SJSA1 (cell line): ENCODE data around the gene SELENOM. TPM values are rescaled to one million over a fixed set of nuclear protein-coding genes. Genes with fewer than 3 reads are reported as not detected.

Experiments used
- DNase-seq, 2 experiments: peaks; one replicate each; pipeline ENCODE4 v3.0.0-alpha.2; 2015 to 2020; ENCODE audit warnings: low spot score in 2 of 2, low read depth in 1 of 2
- H3K27ac ChIP-seq: fragments of 250-450 bp; sonication (Bioruptor Pico); 2 replicates; pipeline ENCODE4 v1.5.1; 2020; ENCODE audit warnings: mild to moderate bottlenecking, moderate library complexity
- H3K27me3 ChIP-seq: fragments of 250-450 bp; sonication (Bioruptor Pico); replicated peaks from 2 replicates; pipeline ENCODE4 v1.5.1; 2020; ENCODE audit warnings: mild to moderate bottlenecking, moderate library complexity
- H3K36me3 ChIP-seq: fragments of 250-450 bp; sonication (Bioruptor Pico); 2 replicates; pipeline ENCODE4 v1.5.1; 2020; ENCODE audit warnings: mild to moderate bottlenecking
- H3K4me1 ChIP-seq: fragments of 250-450 bp; sonication (Bioruptor Pico); replicated peaks from 2 replicates; pipeline ENCODE4 v1.6.1; 2021; ENCODE audit warnings: mild to moderate bottlenecking
- H3K4me3 ChIP-seq: fragments of 250-450 bp; sonication (Bioruptor Pico); 2 replicates; pipeline ENCODE4 v1.5.1; 2020; ENCODE audit warnings: mild to moderate bottlenecking
- H3K9me3 ChIP-seq: fragments of 250-450 bp; sonication (Bioruptor Pico); replicated peaks from 2 replicates; pipeline ENCODE4 v1.5.1; 2020; ENCODE audit warnings: mild to moderate bottlenecking
- total RNA-seq: library from RNA; depleted of rRNA; stranded (reverse); fragments of >200 nt; shearing (Covaris generic); gene quantifications from 2 replicates; pipeline ENCODE4 v1.2.3, GENCODE V29; 2014

The SELENOM gene
- total RNA-seq, 1 experiment from 2014 or later, result 373 TPM

- no peaks in the 10 kb centered on the region for H3K4me1 ChIP-seq
- no peaks in the 10 kb centered on the region for H3K27me3 ChIP-seq
- 0 out of 2 replicates have a peak, but pooled peaks cover 4% of the 10 kb centered on the region for H3K9me3 ChIP-seq
- H3K36me3 ChIP-seq, result no peaks in the 10 kb centered on the region
- H3K4me3 ChIP-seq, result no peak within 1 kb of the TSS
- DNase-seq, result no peak
- no peak within 1 kb of the TSS for H3K27ac ChIP-seq
Observed at GRCh38 chr22:31139866-31140716, 32.7 kb upstream of the SELENOM start, which contains the start of gene PLA2G3. TSS of gene PLA2G3 (minus strand) at chr22:31140508. CDS start at chr22:31140354, 154 bp downstream.

- Histone ChIP-seq H3K27ac (no peak overlapping the region), H3K4me1 (no peaks in the 10 kb centered on the region), H3K36me3 (no peaks in the 10 kb centered on the region), H3K27me3 (no peaks in the 10 kb centered on the region), H3K9me3 (no peaks in the 10 kb centered on the region), H3K4me3 (no peak overlapping the region)
- no peak for DNase-seq
Observed at GRCh38 chr22:31139066-31139465, 31.7 kb upstream of the SELENOM start.

GRCh38 chr22:31138126-31138525 lies 30.8 kb upstream of the SELENOM start:
- no peak for DNase-seq
- Histone ChIP-seq H3K27me3 (no peaks in the 10 kb centered on the region), H3K36me3 (no peaks in the 10 kb centered on the region), H3K4me3 (no peak overlapping the region), H3K4me1 (no peaks in the 10 kb centered on the region), H3K9me3 (no peaks in the 10 kb centered on the region), H3K27ac (no peak overlapping the region)

- H3K36me3 ChIP-seq, result no peaks in the 10 kb centered on the region
- DNase-seq, result no peak
- H3K27ac ChIP-seq, result no peak overlapping the region
- H3K4me1 ChIP-seq, result no peaks in the 10 kb centered on the region
- H3K4me3 ChIP-seq, result no peak overlapping the region
- H3K9me3 ChIP-seq, result no peaks in the 10 kb centered on the region
- H3K27me3 ChIP-seq, result no peaks in the 10 kb centered on the region
Observed at GRCh38 chr22:31137721-31138120, 30.4 kb upstream of the SELENOM start.

DNA sequence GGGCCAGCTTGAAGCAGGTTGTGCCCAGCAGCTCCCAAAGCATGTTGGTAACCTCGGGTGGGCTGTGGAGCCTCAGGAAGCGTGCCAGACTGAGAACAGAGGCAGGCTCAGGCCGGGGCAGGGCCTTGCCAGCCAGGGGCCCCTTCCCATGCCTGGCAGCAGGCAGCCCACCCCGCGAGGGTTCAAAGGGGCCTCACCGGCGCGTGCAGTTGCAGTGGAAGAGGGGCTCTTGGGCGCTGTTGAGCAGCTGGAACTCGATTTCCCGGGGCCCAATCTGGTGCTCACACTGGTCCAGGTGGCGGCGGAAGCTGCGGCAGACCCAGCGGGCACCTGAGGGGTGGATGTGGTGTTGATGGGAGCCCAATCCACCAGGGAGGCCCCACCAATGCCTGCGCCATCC lies 29.3 kb upstream of the SELENOM start:
- no peaks in the 10 kb centered on the region for H3K27me3 ChIP-seq
- H3K4me3 ChIP-seq, result no peak overlapping the region
- no peaks in the 10 kb centered on the region for H3K36me3 ChIP-seq
- no peaks in the 10 kb centered on the region for H3K9me3 ChIP-seq
- H3K27ac ChIP-seq, result no peak overlapping the region
- DNase-seq, result no peak
- no peaks in the 10 kb centered on the region for H3K4me1 ChIP-seq

DNA sequence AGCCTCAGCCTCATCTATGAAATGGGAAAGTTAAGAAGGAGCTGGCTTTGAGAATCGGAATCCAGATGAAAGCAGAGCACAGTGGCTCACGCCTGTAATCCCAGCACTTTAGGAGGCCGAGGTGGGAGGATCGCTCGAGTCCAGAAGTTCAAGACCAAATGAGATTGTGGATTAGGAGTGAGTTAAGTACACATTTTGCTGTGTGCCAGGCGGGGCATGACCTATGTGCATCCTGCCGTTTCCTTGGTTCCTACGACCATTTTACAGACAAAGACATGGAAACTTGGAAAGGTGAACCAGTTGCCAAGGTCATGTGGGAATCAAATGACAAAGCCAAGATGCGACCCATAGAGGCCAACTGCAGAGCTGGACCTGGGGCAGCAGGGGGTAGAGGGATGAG lies 28.8 kb upstream of the SELENOM start:
- no peaks in the 10 kb centered on the region for H3K4me1 ChIP-seq
- no peak overlapping the region for H3K4me3 ChIP-seq

DNA sequence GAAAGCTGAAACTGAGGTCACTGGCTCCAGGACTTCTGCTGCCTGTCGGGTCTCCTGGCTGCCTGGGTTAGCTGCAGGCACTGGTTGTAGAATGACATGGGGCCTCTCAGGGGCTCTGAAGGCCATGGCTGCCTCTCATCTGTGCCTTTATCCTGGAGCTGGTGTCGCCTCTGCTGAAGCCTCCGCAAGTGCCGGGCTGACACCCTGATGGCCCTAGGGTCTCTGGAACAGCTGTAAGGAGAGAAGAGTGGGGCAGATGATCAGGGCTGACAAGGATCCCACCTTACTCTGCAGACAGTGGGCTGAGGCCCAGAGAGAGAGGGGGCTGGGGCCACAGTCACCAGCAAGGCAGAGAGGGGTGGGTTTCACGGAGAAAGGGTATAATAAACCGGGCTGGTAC lies 28.3 kb upstream of the SELENOM start:
- no peak for DNase-seq

More for the DNA sequence above, 28.8 kb upstream of the SELENOM start:
- DNase-seq, result no peak
- Histone ChIP-seq H3K27me3 (no peaks in the 10 kb centered on the region), H3K27ac (no peak overlapping the region), H3K9me3 (no peaks in the 10 kb centered on the region), H3K36me3 (no peaks in the 10 kb centered on the region)

GRCh38 chr22:31134688-31135087 lies 27.3 kb upstream of the SELENOM start:
- no peak for DNase-seq
- H3K36me3 ChIP-seq, result no peaks in the 10 kb centered on the region
- no peaks in the 10 kb centered on the region for H3K9me3 ChIP-seq
- no peak overlapping the region for H3K4me3 ChIP-seq
- no peaks in the 10 kb centered on the region for H3K27me3 ChIP-seq
- no peak overlapping the region for H3K27ac ChIP-seq
- H3K4me1 ChIP-seq, result no peaks in the 10 kb centered on the region

More for the DNA sequence above, 28.3 kb upstream of the SELENOM start:
- Histone ChIP-seq H3K36me3 (no peaks in the 10 kb centered on the region), H3K9me3 (no peaks in the 10 kb centered on the region), H3K4me1 (no peaks in the 10 kb centered on the region), H3K4me3 (no peak overlapping the region), H3K27ac (no peak overlapping the region), H3K27me3 (no peaks in the 10 kb centered on the region)

DNA sequence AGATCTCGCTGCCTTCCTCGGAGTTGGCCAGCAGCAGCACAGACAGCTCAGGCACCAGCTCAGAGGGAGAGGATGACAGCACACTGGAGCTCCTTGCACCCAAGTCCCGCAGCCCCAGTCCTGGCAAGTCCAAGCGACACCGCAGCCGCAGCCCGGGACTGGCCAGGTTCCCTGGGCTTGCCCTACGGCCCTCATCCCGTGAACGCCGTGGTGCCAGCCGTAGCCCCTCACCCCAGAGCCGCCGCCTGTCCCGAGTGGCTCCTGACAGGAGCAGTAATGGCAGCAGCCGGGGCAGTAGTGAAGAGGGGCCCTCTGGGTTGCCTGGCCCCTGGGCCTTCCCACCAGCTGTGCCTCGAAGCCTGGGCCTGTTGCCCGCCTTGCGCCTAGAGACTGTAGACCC lies 26.5 kb upstream of the SELENOM start:
- H3K4me3 ChIP-seq, result no peak overlapping the region
- no peaks in the 10 kb centered on the region for H3K27me3 ChIP-seq
- no peak for DNase-seq
- no peaks in the 10 kb centered on the region for H3K36me3 ChIP-seq
- H3K27ac ChIP-seq, result no peak overlapping the region
- no peaks in the 10 kb centered on the region for H3K4me1 ChIP-seq
- no peaks in the 10 kb centered on the region for H3K9me3 ChIP-seq

DNA sequence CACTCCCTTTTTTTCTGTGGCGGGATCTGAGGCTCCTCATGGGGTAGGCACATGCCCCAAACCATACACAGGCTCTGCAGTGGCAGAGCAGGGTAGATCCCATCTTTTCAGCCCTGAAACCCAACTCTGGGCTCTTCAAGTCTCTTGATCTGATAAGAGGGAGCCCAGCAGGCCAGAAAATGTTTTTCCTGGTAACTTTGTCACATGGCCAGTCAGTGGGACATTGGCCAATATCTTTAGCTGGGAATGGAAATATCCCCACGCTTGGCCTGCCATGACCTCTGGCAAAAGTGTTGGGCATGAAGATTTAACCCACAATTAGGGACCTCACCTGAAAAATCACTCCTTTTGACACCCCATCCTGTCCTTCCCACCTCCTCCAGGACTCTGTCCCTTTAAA lies 23.5 kb upstream of the SELENOM start:
- DNase-seq, result no peak
- H3K4me3 ChIP-seq, result no peak overlapping the region
- no peaks in the 10 kb centered on the region for H3K27me3 ChIP-seq
- H3K36me3 ChIP-seq, result no peaks in the 10 kb centered on the region
- no peak overlapping the region for H3K27ac ChIP-seq
- H3K9me3 ChIP-seq, result no peaks in the 10 kb centered on the region
- H3K4me1 ChIP-seq, result no peaks in the 10 kb centered on the region

DNA sequence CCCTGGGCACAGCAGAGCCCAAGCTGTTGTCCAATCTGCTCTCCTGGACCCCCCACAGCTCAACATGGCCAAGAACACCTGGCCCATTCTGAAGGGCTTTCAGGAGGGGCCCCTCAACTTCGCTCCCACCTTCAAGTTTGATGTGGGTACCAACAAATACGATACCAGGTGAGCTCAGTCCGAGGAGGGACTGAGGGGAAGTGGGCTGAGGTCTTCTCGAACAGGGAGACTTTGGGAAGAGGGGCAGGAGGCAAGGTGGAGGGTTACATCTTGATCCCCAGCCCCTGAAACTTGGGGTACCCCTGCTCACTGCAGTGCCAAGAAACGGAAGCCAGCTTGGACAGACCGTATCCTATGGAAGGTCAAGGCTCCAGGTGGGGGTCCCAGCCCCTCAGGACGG lies 20.8 kb upstream of the SELENOM start:
- Histone ChIP-seq H3K27me3 (no peaks in the 10 kb centered on the region), H3K36me3 (no peaks in the 10 kb centered on the region), H3K27ac (no peak overlapping the region), H3K4me1 (no peaks in the 10 kb centered on the region; the same call in 1 of the 2 replicates), H3K9me3 (no peaks in the 10 kb centered on the region), H3K4me3 (no peak overlapping the region)
- DNase-seq, result no peak

GRCh38 chr22:31127181-31127772 lies 19.9 kb upstream of the SELENOM start:
- Histone ChIP-seq H3K27ac (no peak overlapping the region), H3K27me3 (no peaks in the 10 kb centered on the region), H3K9me3 (no peaks in the 10 kb centered on the region), H3K4me3 (no peak overlapping the region), H3K4me1 (peaks cover 6% of the 10 kb centered on the region), H3K36me3 (no peaks in the 10 kb centered on the region)
- DNase-seq, result no peak

DNA sequence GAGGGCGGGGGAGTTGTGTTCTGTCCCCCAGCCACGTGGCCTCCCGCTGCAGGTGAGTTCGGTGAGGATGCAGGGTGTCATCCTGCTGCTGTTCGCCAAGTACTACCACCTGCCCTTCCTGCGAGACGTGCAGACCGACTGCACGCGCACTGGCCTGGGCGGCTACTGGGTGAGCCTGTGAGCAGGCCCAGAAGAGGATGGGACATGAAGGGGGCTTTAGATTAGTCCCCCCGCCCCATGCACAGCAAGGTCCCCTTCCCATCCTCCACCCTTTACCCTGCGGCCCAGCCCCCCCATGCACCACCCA lies 19.5 kb upstream of the SELENOM start:
- Histone ChIP-seq H3K27me3 (no peaks in the 10 kb centered on the region), H3K4me3 (no peak overlapping the region), H3K36me3 (no peaks in the 10 kb centered on the region), H3K27ac (no peak overlapping the region), H3K4me1 (peaks cover 6% of the 10 kb centered on the region), H3K9me3 (no peaks in the 10 kb centered on the region)
- no peak for DNase-seq

DNA sequence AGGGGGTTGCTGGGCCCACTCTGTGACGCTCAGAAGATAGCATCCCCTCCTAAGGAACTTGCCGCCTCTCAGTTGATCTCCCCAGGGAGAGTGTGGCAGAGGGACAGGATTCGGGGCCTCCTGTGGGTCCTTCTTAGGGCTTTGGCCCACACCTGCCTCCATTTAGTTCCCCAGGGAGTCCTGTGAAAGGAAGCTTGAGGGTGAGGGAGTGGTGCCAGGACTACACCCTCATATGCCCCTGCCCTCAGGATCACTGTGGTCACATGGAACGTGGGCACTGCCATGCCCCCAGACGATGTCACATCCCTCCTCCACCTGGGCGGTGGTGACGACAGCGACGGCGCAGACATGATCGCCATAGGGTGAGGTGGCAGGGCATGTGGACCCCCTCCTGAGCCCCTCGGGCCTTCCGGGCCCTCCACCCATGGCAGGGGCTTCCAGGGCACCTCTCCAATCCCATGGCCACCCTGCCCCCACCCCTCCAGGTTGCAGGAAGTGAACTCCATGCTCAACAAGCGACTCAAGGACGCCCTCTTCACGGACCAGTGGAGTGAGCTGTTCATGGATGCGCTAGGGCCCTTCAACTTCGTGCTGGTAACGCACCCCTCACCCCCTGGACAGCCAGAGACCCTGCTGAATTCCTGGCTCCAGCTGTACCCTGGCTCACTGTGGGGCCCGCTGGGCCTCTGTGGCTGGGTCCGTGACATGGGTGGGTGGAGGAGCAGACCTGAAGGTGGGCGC lies 18.9 kb upstream of the SELENOM start:
- Histone ChIP-seq H3K4me1 (peaks cover 6% of the 10 kb centered on the region), H3K27me3 (no peaks in the 10 kb centered on the region), H3K4me3 (no peak overlapping the region), H3K27ac (no peak overlapping the region), H3K36me3 (no peaks in the 10 kb centered on the region), H3K9me3 (no peaks in the 10 kb centered on the region)
- DNase-seq, result no peak
